Activated CD4-positive, alpha-beta T cell treated with anti-CD3 and anti-CD28 coated beads, Interleukin-2, Interleukin-4, amounts not matched to agents 100 ng/mL and 50 ng/mL, durations not matched to agents 16 hours and 8 hours (primary cell): ENCODE measurements around the gene PPP1CC.
A peak's percentile ranks its signal among the peaks of the same experiment; 100 is the strongest.
"Not testable (repeated sequence)": the region's sequence is repeated elsewhere in the genome, so short reads cannot be mapped to it uniquely, and the experiment has no call there.

Source experiments
- DNase-seq: peaks from one replicate; pipeline ENCODE4 v3.0.0-alpha.2; 2020; ENCODE audit warnings: low spot score

The PPP1CC gene

GRCh38 chr12:110754101-110754793 lies 11.6 kb upstream of the PPP1CC start:
- no peak for DNase-seq

- DNase-seq = no peak
These were observed 8.2 kb upstream of the PPP1CC start for GRCh38 chr12:110750784-110751461.

- DNase-seq = no peak
These were observed 3.9 kb upstream of the PPP1CC start for GRCh38 chr12:110746550-110746949.

- DNase-seq = no peak
These were observed 3.0 kb upstream of the PPP1CC start for GRCh38 chr12:110745542-110746284.

GRCh38 chr12:110744601-110745264 lies 2.0 kb upstream of the PPP1CC start:
- DNase-seq = no peak

GRCh38 chr12:110744151-110744571 lies 1.5 kb upstream of the PPP1CC start:
- DNase-seq = no peak

GRCh38 chr12:110743571-110744093 lies 941 bp upstream of the PPP1CC start:
- no peak for DNase-seq

GRCh38 chr12:110742096-110742717 lies 484 bp downstream of the PPP1CC start:
- DNase-seq = no peak

- peak; percentile 61 for DNase-seq
These were observed 1.2 kb downstream of the PPP1CC start for GRCh38 chr12:110741341-110742095.

GRCh38 chr12:110739894-110740293 lies 2.8 kb downstream of the PPP1CC start:
- DNase-seq = peak; percentile 66

GRCh38 chr12:110739488-110739887 lies 3.2 kb downstream of the PPP1CC start:
- DNase-seq = no peak

- no peak for DNase-seq
These were observed 5.2 kb downstream of the PPP1CC start for GRCh38 chr12:110737532-110737931.

- not testable (repeated sequence) for DNase-seq
These were observed 5.7 kb downstream of the PPP1CC start for GRCh38 chr12:110737016-110737415.

GRCh38 chr12:110733900-110734299 lies 8.8 kb downstream of the PPP1CC start:
- DNase-seq = no peak

- DNase-seq = no peak
These were observed 9.5 kb downstream of the PPP1CC start for GRCh38 chr12:110733089-110733715.

GRCh38 chr12:110732572-110732971 lies 10.1 kb downstream of the PPP1CC start:
- no peak for DNase-seq

GRCh38 chr12:110731479-110731878 lies 11.2 kb downstream of the PPP1CC start:
- DNase-seq = no peak

- no peak for DNase-seq
These were observed 14.1 kb downstream of the PPP1CC start for GRCh38 chr12:110728628-110729027.

GRCh38 chr12:110726708-110727369 lies 15.9 kb downstream of the PPP1CC start:
- no peak for DNase-seq

GRCh38 chr12:110726028-110726427 lies 16.7 kb downstream of the PPP1CC start:
- no peak for DNase-seq
